ENCODE results near the gene CAP2.
"Not testable (repeated sequence)": the region's sequence is repeated elsewhere in the genome, so short reads cannot be mapped to it uniquely, and the experiment has no call there.

The CAP2 gene

DNA sequence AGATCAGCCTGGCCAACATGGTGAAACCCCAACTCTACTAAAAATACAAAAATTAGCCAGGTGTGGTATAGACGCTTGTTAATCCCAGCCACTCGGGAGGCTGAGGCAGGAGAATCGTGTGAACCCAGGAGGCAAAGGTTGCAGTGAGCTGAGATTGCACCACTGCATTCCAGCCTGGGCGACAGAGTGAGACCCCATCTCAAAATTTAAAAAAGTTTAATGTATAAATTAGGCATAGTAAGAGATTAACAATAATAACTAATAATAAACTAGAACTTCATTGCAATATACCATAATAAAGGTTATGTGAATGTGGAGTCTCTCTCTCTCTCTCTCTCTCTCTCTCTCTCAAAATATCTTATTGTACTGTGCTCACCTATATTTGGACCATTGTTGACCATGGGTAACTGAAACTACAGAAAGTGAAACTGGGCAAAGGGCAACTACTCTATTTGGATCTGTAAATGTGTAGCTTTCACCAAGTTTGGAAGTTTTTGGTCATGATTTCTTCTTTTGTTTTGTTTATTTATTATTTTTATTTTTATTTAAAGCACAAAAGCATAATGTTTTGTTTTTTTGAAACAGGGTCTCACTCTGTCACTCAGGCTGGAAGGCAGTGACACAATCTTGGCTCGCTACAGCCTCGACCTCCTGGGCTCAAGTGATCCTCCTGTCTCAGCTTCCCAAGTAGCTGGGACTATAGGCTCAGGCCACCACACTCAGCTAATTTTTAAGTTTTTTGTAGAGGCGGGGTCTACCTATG lies 12.0 kb downstream of the CAP2 start:
- DNase-seq: not testable (repeated sequence)

DNA sequence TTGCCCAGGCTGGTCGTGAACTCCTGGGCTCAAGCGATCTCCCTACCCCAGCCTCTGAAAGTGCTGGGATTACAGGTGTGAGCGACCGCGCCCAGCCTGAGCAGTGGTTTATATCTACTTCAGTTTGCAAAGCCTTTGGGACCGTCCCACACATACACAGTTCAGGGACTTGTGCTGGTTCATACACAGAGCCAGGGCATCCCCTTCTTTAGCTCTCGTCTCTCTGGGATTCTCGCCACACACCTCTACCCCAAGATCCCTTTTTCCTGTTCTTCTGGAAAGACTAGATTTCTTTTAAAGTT lies 12.5 kb downstream of the CAP2 start:
- DNase-seq: no peak

DNA sequence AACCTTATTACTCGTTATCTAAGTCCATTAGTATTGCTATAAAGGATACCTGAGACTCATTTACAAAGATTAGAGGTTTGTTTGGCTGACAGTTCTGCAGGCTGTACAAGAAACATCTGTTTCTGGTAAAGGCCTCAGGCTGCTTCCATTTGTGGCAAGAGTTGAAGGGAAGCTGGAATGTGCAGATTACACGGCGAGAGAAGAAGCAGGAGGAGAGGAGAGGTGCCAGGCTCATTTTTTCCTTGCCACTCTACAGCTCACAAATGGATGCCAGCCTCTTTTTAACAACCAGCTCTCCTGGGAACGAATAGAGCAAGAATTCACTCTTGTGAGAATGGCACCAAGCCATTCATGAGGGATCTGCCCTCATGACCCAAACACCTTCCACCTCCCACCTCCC lies 14.7 kb downstream of the CAP2 start:
- DNase-seq: no peak

DNA sequence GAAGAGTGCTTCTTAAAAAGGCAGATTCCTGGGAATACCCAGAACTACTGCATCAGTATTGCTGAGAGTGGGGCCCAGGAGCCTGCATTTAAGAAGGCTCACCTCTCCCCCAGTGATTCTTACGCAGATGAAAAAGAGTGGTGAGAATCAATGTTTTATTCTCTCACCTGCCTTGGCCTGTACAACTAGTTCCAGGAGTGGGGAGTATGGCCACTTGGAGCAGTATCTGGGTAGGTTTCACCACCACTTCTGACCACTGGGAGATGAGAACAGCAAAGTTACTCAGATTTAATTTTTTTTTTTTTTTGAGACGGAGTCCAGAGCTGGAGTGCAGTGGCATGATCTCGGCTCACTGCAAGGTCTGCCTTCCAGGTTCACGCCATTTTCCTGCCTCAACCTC lies 16.9 kb downstream of the CAP2 start:
- no peak for DNase-seq

DNA sequence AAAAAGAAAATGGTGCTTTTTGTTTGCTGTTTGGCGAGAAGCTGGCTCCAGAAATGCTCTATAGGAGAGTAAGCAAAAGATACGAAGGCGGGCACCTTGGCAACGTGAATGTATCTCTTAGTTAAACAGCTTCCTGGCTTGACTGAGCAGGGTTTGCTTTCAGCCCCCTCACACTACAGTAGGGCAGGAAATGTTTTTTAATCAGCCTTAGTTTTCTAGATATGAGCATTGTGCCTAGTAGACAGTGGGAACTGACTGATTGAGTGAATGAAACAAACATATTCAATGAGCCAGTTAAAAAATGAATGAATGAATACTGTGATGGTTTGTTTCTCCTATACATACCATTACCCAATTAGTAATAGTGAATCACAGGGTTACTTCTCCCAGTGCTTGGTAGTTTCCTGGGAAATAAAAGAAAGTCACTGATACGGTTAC lies 19.9 kb downstream of the CAP2 start:
- peak; percentile 4 for DNase-seq

DNA sequence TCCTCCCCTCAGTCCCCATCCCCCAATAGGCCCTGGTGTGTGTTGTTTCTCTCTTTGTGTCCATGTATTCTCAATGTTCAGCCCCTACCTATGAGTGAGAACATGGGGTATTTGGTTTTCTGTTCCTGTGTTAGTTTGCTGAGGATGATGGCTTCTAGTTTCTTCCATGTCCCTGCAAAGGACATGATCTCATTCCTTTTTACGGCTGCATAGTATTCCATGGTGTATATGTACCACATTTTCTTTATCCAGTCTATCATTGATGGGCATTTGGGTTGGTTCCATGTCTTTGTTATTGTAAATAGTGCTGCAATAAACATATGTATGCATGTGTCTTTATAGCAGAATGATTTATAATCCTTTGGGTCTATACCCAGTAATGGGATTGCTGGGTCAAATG lies 21.0 kb downstream of the CAP2 start:
- not testable (repeated sequence) for DNase-seq

DNA sequence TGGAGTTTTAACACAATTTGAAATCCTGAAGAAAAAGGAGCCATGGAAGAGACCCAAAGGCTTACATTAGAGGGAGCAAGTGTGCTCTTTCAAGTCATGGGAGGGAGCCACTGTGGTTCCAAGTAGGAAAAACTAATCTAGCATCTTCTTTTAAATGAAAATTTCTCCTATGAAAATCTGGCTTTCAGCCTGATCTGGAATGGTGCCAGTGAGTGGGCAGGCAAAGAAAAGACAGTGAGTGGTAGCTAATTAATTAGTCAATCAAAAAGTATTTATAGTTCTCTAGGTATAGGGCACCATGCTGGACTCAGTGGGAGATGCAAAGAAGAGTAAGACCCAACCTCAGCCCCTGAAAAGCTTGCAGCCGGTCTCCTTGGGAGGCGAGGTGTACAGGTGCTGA lies 21.9 kb downstream of the CAP2 start:
- no peak for DNase-seq

DNA sequence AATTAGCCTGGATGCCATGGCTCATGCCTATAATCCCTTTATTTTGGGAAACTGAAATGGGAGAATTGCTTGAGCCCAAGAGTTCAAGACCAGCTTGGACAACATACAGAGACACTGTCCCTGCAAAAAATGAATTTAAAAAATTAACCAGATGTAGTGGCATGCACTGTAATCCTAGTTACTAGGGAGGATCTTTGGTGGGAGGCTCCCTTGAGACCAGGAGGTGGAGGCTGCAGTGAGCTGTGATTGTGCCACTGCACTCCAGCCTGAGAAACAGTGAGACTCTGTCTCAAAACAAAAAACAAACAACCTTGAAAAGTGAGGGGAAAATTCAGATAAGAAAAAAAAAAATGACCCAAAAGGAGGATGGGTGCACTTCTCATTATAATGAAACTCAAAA lies 23.4 kb downstream of the CAP2 start:
- DNase-seq: no peak

DNA sequence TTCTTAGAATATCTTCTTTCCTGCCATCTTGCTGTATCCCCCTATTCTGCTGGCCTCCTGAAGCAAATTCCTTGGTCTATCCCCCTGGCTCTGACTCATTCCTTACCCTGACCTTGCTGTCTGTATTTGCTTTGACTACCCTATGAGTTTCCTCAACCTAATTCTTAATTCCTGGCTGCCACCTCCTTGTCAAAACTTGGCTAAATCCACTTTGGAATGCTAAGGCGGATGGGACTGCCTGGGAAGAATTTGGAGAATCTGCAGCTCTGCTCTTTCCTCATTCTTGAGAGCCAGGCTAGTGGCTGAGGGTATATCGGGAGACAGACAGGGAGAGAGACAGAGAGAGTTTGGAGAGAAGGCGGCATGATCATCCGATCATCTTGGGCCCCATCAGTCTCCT lies 24.4 kb downstream of the CAP2 start:
- DNase-seq: no peak

DNA sequence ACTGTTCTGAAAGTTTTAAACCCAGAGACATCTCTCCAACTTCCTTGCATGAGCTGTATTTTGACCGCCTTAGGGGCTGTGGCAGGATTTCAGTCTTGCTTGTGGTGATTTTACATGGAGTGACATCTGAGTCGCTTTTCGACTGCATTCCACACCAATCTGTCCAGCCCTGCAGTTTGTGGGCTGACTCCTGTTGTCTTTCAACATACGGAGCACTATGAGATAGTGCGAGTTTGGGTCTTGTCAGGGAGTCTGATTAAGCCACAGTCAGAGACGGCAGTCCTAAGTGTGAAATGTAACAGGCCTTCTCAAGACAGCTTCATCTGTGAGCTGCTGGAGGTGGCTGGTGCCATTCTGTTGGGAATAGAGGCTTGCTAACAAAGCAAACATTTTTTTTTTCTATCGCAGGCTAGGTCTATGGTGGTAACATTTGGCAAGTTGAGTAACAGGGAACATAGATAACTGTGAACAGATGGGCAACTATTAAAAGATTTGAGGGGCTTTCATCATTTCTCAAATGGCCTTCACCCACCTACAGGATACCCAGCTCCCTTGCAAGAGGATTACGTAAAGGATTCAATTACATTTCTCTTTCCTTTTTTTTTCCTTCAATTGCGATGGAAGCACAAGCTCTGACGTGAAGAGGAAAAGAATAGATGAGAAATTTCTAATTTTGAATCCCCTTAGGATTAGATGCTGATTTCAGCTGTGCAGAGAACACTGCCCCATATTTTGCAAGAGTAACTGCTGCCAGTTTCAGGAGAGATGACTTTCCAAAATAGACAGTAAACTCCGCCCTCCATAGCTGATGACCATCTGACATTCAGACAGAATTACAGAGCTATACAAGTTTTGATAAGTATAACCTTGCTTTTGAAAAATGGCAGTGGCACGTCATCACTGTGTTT lies 25.1 kb downstream of the CAP2 start:
- DNase-seq: no peak

DNA sequence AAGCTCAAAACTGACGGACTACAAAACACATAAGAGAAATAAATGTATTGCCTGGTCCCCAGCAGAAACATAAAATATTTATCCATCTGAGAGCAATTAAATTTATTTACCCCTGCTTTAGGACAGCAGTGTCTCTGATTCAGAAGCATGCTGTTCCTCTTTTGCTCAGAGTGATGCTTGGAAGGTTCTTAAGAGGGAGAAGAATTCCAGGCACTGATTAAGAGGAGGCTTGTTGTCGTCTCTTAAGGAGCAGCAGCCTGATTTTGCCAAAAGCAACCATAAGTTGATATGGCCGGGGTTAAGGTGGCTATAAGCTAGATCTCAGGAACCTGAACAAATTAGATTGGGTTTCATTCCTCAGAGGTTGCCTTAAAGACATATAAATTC lies 25.8 kb downstream of the CAP2 start:
- DNase-seq: no peak

DNA sequence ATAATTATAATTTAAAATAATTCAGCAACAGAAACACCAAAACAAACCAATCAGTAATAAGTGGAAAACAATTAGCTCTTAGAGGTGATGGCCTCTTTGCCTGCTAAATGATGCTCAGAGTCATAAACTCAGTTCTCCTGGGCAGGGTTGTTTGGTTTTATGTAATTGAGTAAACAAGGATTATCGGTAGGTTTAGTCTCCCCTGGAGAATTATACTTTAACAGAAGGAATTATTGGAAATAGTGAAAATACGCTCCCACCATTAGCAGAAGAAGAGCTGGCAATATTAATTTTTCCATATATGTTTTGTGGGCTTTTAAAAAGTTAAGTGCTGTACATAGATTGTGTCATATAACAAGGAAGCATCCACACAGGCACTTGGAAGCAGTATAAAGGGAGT lies 27.0 kb downstream of the CAP2 start:
- no peak for DNase-seq

DNA sequence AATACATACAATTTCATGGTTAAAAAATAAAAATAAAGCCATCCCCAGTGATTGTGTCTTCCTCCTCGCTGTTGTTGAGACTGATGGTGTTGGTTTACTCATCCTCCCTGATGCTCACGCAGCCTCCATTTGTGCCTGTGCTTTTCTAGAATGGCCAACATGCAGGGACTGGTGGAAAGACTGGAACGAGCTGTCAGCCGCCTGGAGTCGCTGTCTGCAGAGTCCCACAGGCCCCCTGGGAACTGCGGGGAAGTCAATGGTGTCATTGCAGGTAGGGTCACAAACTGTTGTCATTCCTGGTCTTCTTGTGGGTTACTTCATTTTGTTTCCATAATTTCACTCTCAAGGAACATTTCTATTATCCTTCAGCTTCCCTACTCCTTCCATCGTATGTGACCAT lies 28.0 kb downstream of the CAP2 start:
- no peak for DNase-seq

DNA sequence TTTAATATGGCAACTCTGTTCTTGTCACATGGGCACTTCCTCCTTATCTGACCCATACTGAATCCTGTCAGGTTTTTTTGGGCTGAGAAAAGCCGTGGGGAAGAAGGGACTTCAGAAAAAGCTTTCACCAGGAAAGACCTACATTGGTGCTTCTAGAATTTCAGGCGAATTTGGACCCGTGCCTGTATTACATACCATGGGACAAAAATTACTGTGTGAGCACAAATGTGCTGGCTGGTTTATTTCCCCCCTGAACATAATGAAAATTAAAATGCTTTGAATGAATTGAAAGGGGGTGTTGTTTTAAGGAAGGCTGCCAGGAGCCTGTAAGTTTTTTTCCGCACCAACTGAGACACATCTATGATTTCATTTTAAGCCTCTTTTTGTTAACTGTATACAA lies 29.6 kb downstream of the CAP2 start:
- no peak for DNase-seq

DNA sequence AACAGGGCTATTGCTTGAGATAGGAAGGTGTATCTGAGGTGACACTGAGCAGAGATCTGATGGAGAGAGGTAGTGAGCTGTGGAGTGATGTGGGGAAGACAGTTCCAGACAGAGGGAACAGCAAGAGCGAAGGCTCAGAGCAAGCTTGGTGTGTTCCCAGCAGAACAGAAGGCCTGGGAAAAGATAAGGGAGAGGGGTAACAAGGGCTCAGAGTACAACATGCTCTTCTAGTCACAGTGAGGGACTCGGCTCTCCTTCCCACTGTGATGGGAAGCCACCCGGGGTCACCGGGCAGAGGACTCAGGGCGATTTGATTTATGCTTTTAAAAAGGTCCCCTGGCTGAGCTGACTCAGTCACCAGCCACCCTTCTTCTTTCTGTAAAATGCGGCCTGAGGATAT lies 33.7 kb downstream of the CAP2 start:
- no peak for DNase-seq

DNA sequence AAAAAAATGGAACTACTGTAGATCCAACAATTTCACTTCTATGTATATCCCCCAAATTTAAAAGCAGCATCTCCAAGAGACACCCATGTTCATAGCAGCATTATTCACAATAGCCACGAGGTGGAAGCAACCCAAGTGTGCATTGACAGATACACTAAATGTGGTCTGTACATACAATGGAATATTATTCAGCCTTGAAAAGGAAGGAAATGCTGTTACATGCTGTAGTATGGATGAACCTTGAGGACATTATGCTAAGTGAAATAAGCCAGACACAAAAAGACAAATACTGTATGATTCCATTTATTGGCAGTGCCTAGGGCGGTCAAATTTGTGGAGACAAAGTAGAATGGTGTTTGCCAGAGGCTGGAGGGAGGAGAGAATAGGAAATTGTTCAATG lies 34.2 kb downstream of the CAP2 start:
- DNase-seq: no peak

DNA sequence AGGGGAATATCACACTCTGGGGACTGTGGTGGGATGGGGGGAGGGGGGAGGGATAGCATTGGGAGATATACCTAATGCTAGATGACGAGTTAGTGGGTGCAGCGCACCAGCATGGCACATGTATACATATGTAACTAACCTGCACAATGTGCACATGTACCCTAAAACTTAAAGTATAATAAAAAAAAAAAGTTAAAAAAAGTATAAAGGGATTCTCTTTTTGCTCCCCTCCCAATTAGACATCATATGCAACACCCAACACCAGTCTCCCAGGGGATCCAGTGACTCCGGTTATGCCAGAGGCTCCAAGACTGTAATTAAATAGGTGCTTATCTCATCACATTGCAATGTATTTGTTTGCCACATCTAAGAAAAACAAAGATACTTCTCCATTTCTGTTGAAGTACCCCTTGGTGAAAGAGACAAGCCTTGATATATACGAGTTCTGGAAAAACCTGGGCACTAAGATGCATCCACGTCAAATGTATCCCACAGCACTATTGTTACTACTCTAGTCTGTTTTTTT lies 35.3 kb downstream of the CAP2 start:
- DNase-seq: not testable (repeated sequence)

DNA sequence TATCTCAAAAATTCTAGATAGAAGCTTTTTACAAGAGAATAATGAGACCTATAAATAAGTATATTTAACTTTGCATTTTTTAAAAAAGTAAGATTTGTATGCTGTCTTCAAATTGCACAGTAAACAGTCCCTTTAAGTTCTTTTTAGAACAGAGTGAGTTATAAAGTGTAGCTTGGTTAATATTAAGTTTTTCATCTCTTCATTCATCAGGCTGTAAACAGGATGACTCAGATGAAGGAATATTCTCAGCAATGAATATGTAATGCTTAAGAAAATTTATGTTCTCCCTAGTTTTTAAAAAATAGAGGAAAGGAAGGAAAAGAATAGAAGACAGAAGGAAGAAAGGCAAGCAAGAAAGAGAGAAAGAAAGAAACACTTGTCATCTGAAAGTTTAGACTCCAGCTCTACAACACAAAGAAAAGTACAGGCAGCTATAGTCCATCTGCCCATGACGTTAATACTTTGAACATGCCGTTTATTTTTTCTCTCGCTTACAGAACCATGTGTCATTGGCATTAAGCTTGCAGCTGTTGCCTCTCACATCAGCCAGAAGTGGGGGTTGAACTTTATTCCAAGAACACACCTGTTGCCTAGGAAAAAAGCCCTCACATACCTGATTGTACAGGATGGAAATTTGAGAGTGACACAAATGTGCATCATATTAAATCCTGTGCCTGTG lies 36.1 kb downstream of the CAP2 start:
- DNase-seq: peak; percentile 46

DNA sequence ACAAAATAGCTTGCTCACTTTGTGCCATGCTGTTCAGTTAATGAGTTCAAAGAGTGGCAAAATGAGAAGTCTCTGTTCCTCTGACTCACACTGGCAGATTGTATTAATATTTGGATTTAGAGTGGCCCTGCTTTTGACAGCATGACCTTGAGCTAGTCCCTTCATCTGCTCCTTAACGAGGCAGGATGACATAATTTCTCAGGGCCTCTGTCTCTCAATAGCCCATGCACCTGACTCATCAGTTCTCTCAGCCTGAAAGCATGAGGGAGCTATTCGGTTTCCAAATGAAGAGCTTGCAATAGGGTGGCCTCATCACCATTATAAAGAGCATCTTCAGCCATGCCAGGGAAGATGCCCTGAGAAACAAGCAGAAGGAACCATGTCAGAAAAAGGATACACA lies 38.2 kb downstream of the CAP2 start:
- DNase-seq: no peak

DNA sequence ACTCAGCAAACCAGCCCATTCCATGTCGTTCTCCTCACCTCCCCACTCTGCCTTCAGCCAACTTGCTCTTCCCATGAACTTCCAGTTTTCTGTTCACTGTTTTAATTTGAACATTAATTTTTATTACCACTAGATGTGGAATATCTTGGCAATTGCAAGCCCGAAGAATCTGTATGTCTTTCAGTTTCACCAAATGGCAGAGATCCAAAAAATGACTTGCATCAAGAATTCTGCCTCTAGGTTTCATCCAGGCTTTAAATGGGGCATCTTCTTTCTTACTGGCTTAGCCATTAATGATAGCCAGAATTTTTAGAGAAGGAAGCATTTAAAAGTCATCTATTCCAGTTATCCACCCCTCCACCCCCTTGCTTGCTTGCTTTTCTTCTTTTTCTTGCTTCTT lies 39.0 kb downstream of the CAP2 start:
- no peak for DNase-seq

DNA sequence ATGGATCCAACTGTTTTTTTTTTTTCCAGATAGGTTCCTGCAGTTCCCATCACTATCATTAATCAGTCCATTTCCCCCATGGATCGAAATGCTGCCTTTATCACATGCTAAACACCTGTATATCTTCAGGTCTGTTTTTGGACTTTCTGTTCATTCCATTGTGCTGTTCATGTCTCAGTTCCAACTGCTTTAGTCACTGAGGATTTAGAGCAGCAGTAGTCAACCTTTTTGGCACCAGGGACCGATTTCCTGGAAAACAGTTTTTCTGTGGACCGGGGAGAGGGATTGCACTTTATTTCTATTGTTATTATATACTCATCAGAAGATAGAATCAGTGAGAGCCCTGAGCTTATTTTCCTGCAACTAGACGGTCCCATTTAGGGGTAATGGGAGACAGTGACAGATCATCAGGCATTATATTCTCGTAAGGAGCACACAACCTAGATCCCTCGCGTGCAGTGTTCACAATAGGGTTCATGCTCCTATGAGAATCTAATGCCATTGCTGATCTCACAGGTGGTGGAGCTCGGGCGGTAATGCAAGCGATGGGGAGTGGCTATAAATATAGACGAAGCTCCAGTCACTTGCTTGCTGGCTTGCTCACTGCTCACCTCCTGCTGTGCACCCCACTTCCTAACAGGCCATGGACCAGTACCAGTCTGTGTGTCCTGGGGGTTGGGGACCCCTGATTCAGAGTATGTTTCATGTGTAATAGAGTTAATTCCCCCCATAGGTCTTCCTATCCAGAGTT lies 46.0 kb downstream of the CAP2 start:
- DNase-seq: no peak

DNA sequence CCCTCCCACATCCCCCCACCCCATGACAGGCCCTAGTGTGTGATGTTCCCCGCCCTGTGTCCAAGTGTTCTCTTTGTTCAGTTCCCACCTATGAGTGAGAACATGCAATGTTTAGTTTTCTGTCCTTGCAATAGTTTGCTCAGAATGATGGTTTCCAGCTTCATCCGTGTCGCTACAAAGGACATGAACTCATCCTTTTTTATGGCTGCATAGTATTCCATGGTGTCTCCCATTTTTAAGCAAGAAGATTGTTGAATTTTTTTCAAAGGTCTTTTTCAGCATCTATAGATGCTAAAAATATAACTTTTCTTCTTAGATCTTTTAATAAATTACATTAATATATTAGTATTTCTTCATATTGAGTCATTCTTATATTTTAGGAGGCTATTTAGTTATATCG lies 47.4 kb downstream of the CAP2 start:
- DNase-seq: not testable (repeated sequence)

DNA sequence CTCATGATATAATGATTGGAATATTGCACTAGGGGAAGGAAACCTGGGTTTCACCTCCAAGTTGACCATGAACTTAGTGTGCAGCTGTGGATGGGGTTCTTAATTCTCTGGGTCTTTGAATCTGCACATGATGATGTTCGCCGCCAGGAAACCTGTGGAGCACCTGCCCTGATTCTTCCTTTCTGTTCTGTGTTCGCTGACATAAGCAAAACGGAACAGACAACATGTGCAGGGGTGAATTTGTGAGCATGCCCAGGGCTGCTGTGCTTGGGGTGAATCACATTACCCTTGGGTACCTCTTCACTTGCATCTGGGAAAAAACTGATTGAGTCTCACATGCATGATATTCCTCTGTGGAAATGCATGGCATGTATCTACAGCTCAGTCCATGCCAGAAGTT lies 48.8 kb downstream of the CAP2 start:
- DNase-seq: no peak

Measured in NCI-H1092 treated with DMSO at 0.1 percent for 48 hours (cell line).